C4-2B (cell line): ENCODE measurements around the gene SEZ6.

Experiments used
- H3K27ac ChIP-seq: fragments of 450-650 bp; 2 replicates; pipeline ENCODE4 v1.5.1; 2017
- ZFX ChIP-seq: fragments of 450-650 bp; IDR thresholded peaks from 2 replicates; pipeline ENCODE4 v1.6.1; 2017
- TF ChIP-seq, protein P1 (sequence below): fragments of 450-650 bp; conservative IDR thresholded peaks from 2 replicates; pipeline ENCODE4 v1.5.1; 2017; ENCODE audit warnings: mild to moderate bottlenecking

Gene SEZ6

DNA sequence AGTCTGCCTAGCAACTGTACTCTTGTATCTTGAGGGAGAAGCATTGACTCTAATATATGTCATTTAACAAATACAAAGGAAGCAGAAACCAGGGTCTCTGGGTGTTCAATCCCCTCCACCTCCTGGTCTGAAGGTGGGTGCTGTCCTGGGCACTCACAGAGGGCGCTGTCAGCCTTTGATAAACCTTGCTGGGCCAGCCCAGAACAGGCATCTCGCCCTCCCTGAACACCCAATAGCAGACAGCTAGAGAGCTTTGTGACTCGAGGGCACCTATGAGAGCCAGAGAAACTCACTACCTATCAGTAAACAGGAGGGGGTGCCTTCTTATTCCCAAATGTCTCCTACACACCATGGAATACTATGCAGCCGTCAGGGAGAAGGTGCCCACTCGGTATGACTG is 30.8 kb upstream of the SEZ6 start:
- TF ChIP-seq, protein P1, sequence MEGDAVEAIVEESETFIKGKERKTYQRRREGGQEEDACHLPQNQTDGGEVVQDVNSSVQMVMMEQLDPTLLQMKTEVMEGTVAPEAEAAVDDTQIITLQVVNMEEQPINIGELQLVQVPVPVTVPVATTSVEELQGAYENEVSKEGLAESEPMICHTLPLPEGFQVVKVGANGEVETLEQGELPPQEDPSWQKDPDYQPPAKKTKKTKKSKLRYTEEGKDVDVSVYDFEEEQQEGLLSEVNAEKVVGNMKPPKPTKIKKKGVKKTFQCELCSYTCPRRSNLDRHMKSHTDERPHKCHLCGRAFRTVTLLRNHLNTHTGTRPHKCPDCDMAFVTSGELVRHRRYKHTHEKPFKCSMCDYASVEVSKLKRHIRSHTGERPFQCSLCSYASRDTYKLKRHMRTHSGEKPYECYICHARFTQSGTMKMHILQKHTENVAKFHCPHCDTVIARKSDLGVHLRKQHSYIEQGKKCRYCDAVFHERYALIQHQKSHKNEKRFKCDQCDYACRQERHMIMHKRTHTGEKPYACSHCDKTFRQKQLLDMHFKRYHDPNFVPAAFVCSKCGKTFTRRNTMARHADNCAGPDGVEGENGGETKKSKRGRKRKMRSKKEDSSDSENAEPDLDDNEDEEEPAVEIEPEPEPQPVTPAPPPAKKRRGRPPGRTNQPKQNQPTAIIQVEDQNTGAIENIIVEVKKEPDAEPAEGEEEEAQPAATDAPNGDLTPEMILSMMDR: no peak
- TF ChIP-seq ZFX: no peak

DNA sequence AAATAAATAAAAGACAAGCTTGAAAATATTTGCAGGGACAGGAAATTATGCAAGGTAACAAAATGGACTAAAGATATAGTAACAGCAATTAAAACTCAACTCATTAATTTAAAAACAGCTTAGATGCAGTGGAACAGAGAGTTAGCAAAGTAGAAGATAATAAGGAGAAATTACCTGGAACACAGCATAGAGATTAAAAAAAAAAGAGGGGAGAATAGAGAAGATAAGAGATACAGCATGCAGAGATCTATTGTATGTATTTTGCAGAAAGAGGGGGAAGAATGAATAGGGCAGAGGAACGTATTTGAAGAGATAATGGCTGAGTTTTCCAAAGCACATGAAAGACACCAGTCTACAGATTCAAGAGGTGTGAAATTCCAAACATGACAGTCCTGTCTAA is 28.7 kb upstream of the SEZ6 start:
- TF ChIP-seq, protein P1: no peak
- no peak for TF ChIP-seq ZFX
- no peak overlapping the region for H3K27ac ChIP-seq

More for the DNA sequence above, 30.8 kb upstream of the SEZ6 start:
- no peak overlapping the region for H3K27ac ChIP-seq

DNA sequence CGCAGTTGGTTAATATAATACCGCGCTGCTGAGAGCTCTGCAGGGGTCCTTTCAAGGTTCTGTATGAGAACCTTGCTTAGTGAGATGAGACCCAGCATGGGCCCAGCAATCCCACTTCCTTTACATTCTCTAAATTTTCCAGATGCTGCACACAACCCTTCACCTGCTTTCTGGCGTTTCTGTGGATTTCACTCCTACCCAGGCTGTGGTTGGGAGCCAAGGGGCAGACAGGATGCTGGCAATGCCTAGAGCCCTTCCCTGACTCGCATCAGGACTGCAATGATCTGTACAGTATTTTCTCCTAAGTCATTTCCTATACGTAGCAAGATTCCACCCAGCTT is 27.0 kb upstream of the SEZ6 start:
- no peak overlapping the region for H3K27ac ChIP-seq
- no peak for TF ChIP-seq ZFX
- TF ChIP-seq, protein P1: no peak

DNA sequence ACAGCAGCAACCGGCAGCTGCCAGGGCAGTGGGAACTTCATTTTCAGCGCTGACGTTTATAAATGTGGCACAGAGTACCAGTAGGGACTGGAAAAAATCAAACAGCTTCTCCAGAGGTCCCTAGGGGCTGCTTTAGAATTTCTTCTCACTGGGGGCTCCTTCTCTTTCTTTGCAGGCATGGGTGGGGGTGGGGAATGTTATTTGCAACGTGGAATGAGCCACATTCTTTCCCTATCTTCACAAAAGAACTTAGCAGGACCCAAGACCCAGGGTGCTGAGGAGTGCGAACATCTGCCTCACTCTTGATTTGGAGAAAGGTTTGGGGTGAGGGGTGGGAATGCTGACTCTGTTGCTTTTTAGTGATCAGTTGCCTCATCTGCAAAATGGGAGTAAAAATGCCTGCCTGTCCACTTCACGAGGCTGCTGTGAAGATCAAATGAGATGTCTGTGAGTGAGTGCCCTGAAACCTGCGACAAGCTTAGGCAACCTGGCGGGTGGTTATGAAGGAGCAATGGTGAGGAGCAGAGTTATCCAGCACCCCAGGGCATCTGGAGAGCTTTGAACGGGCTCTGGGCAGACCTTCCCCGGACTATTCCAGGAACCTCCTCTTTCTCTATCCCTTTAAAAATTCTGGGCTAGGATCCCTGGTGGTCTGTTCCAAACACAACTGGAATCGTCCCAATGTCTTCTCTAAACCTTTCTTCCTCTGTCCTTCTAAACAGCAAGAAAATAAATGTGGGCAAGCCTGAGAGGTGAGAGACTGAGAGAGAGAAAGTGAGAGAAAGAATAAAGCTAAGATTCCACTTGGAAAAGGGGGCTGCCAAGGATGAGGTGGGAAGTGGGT is 26.4 kb upstream of the SEZ6 start:
- no peak overlapping the region for H3K27ac ChIP-seq
- TF ChIP-seq ZFX: no peak
- TF ChIP-seq, protein P1: no peak

DNA sequence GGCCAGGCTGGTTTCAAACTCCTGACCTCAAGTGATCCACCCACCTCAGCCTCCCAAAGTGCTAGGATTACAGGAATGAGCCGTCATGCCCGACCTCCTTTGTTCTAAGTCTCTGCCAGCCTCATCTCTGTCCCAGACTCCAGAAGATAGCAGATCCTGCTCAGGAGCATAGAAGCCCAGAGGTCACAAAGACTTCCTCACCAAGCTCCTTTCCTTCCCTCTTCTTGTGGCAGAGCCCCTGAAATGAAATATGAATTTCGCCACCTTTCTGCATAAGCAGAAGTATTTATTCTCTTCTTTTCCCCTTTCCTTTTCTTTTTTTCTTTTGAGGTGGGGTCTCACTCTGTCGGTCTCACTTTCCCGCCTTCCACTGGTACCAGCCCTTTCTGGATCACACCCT is 25.7 kb upstream of the SEZ6 start:
- no peak overlapping the region for H3K27ac ChIP-seq

DNA sequence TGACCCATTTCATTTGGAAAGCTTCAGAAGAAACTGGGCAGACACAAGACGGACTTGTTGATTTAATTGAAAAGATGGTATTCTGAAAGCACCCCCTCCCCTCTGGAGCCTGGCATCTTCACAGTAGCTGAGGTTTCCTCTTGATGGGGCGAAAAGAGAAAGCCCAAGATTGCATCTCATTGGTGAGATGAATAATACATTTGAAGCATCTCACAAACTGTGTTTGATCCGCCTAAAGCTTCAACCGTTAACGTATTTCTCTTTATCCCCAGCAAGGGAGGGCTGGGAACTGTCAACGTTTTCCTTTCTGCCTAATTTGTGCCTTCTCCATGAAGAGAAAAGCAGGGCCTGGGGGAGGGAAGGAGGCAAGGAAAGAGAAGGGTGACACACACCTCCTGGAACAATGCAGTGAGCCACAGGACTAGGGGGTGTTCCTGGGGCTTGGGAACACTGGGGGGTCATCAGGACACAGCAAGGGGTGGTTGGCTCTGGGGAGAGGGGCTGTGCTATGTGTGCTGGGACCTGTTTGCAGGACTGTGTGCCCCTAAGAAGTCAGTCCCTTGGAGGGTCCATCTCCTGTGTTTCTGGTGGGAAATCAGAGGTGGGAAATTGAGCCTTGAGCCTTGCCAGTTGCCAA is 18.6 kb upstream of the SEZ6 start:
- H3K27ac ChIP-seq: no peak overlapping the region
- TF ChIP-seq ZFX: no peak
- TF ChIP-seq, protein P1: no peak

More for the DNA sequence above, 25.7 kb upstream of the SEZ6 start:
- no peak for TF ChIP-seq ZFX
- TF ChIP-seq, protein P1: no peak

DNA sequence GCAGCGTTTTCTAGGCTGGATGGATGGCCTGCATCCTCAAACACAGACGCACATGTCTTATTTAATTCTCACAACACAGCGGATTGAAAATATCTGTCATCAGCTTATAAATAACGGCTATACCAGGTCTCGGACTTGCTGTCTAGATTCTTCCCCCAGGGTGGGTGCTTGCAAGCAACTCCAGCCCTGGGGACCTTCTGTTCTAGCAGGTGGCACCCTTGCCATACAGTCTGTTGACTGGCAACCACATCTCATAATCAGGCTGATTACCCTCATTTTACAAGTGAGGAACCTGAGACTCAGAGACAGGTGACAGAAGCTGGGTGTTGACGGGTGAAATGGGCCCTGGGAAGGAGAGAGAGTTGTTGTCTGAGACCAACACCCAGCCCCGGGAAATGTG is 16.2 kb upstream of the SEZ6 start:
- TF ChIP-seq ZFX: no peak
- no peak overlapping the region for H3K27ac ChIP-seq
